H9 (cell line): ENCODE measurements around the gene ZDHHC9. TPM values are rescaled to one million over a fixed set of nuclear protein-coding genes. Genes with fewer than 3 reads are reported as not detected.

ENCODE experiments used
- DNase-seq: peaks from one replicate; pipeline ENCODE4 v3.0.0-alpha.2; 2017
- H2AFZ ChIP-seq: one replicate; pipeline ENCODE4 v1.6.1; 2013; ENCODE audit warnings: mild to moderate bottlenecking, low read length, control low read depth, moderate library complexity
- H2AK5ac ChIP-seq: 2 replicates; pipeline ENCODE4 v1.6.1; 2013; ENCODE audit warnings: low read length, control low read depth, mixed read lengths; ENCODE audit not compliant: insufficient read length
- H2BK120ac ChIP-seq: one replicate; pipeline ENCODE4 v1.6.1; 2013; ENCODE audit warnings: low read depth, mild to moderate bottlenecking, low read length, control low read depth, inconsistent platforms; ENCODE audit not compliant: poor library complexity, severe bottlenecking
- H2BK12ac ChIP-seq: 2 replicates; pipeline ENCODE4 v1.6.1; 2013; ENCODE audit warnings: low read length, control low read depth, mixed read lengths, low read depth; ENCODE audit not compliant: insufficient read length
- H2BK15ac ChIP-seq: 2 replicates; pipeline ENCODE4 v1.6.1; 2013; ENCODE audit warnings: low read depth, low read length, control low read depth
- H2BK20ac ChIP-seq: one replicate; pipeline ENCODE4 v1.6.1; 2013; ENCODE audit warnings: low read depth, mild to moderate bottlenecking, low read length, control low read depth, inconsistent platforms; ENCODE audit not compliant: poor library complexity, severe bottlenecking
- H2BK5ac ChIP-seq: 2 replicates; pipeline ENCODE4 v1.6.1; 2013; ENCODE audit warnings: low read length, control low read depth, mixed read lengths; ENCODE audit not compliant: insufficient read length
- H3K14ac ChIP-seq: 2 replicates; pipeline ENCODE4 v1.6.1; 2013; ENCODE audit warnings: low read length, control low read depth; ENCODE audit not compliant: insufficient read depth
- H3K18ac ChIP-seq: 2 replicates; pipeline ENCODE4 v1.6.1; 2013; ENCODE audit warnings: low read depth, mild to moderate bottlenecking, mixed read lengths, low read length, control low read depth; ENCODE audit not compliant: insufficient read length
- H3K23ac ChIP-seq: 2 replicates; pipeline ENCODE4 v1.6.1; 2013; ENCODE audit warnings: low read length, control low read depth, mixed read lengths, low read depth; ENCODE audit not compliant: insufficient read length
- H3K23me2 ChIP-seq: 2 replicates; pipeline ENCODE4 v1.6.1; 2013; ENCODE audit warnings: low read depth, mild to moderate bottlenecking, mixed read lengths, low read length, control low read depth; ENCODE audit not compliant: insufficient read length, poor library complexity, severe bottlenecking
- H3K27ac ChIP-seq: 2 replicates; pipeline ENCODE4 v1.5.1; 2013; ENCODE audit warnings: low read length, control low read depth, mixed read lengths, low read depth; ENCODE audit not compliant: insufficient read length
- H3K27me3 ChIP-seq: 2 replicates; pipeline ENCODE4 v1.6.1; 2013; ENCODE audit warnings: low read length, control low read depth, inconsistent platforms; ENCODE audit not compliant: insufficient read depth
- H3K4ac ChIP-seq: 2 replicates; pipeline ENCODE4 v1.6.1; 2013; ENCODE audit warnings: low read depth, mild to moderate bottlenecking, control low read depth, inconsistent platforms, low read length, moderate library complexity
- H3K4me1 ChIP-seq: 2 replicates; pipeline ENCODE4 v1.6.1; 2013; ENCODE audit warnings: low read length, control low read depth, inconsistent platforms; ENCODE audit not compliant: insufficient read depth
- H3K4me2 ChIP-seq: 2 replicates; pipeline ENCODE4 v1.6.1; 2013; ENCODE audit warnings: low read length, control low read depth, mixed read lengths; ENCODE audit not compliant: insufficient read length, insufficient read depth
- H3K56ac ChIP-seq: 2 replicates; pipeline ENCODE4 v1.6.1; 2013; ENCODE audit warnings: low read depth, mild to moderate bottlenecking, mixed read lengths, low read length, control low read depth; ENCODE audit not compliant: insufficient read length
- H3K79me1 ChIP-seq: 2 replicates; pipeline ENCODE4 v1.6.1; 2013; ENCODE audit warnings: low read depth, mild to moderate bottlenecking, moderate library complexity, low read length, control low read depth, inconsistent platforms; ENCODE audit not compliant: insufficient read depth, poor library complexity, severe bottlenecking
- H3K79me2 ChIP-seq: 2 replicates; pipeline ENCODE4 v1.6.1; 2013; ENCODE audit warnings: low read length, control low read depth, inconsistent platforms; ENCODE audit not compliant: insufficient read depth
- H3K9ac ChIP-seq: 2 replicates; pipeline ENCODE4 v1.6.1; 2013; ENCODE audit warnings: low read length, control low read depth, mixed read lengths; ENCODE audit not compliant: insufficient read length; ENCODE audit errors: extremely low read depth
- H3K9me3 ChIP-seq: one replicate; pipeline ENCODE4 v1.6.1; 2013; ENCODE audit warnings: low read depth, low read length, inconsistent platforms; ENCODE audit not compliant: control insufficient read depth
- H3T11ph ChIP-seq: one replicate; pipeline ENCODE4 v1.6.1; 2013; ENCODE audit warnings: mild to moderate bottlenecking, low read length, control low read depth, inconsistent platforms
- H4K20me1 ChIP-seq: one replicate; pipeline ENCODE4 v1.6.1; 2013; ENCODE audit not compliant: control insufficient read depth, insufficient read length, insufficient read depth
- H4K5ac ChIP-seq: 2 replicates; pipeline ENCODE4 v1.6.1; 2013; ENCODE audit warnings: low read depth, mild to moderate bottlenecking, mixed read lengths, low read length, control low read depth; ENCODE audit not compliant: insufficient read length
- H4K8ac ChIP-seq: replicated peaks from 2 replicates; pipeline ENCODE4 v1.6.1; 2013; ENCODE audit warnings: low read length, control low read depth, mixed read lengths, low read depth; ENCODE audit not compliant: insufficient read length
- H4K91ac ChIP-seq: 2 replicates; pipeline ENCODE4 v1.6.1; 2013; ENCODE audit warnings: low read depth, mild to moderate bottlenecking, moderate library complexity, mixed read lengths, low read length, control low read depth; ENCODE audit not compliant: insufficient read length
- H3K27ac Mint-ChIP-seq, 3 experiments: 2 replicates in 2 of 3; 3 replicates in 1 of 3; pipeline ENCODE4 v1.8.0; 2020 to 2021; ENCODE audit warnings: mixed read lengths in 3 of 3, mild to moderate bottlenecking in 1 of 3, moderate library complexity in 1 of 3
- H3K27me3 Mint-ChIP-seq: 2 replicates; pipeline ENCODE4 v1.8.0; 2021; ENCODE audit warnings: low read depth, mild to moderate bottlenecking, moderate library complexity, mixed read lengths
- H3K36me3 Mint-ChIP-seq, 3 experiments: 2 replicates in 2 of 3; 3 replicates in 1 of 3; pipeline ENCODE4 v1.8.0; 2020 to 2021; ENCODE audit warnings: low read depth in 3 of 3, mixed read lengths in 3 of 3; ENCODE audit not compliant: insufficient read depth in 1 of 3
- H3K4me1 Mint-ChIP-seq, 2 experiments: 2 replicates each; pipeline ENCODE4 v1.8.0; 2020; ENCODE audit warnings: mixed read lengths in 2 of 2
- H3K4me3 Mint-ChIP-seq, 2 experiments: 2 replicates in 1 of 2; 3 replicates in 1 of 2; pipeline ENCODE4 v1.8.0; 2020 to 2021; ENCODE audit warnings: mild to moderate bottlenecking in 2 of 2, mixed read lengths in 2 of 2, moderate library complexity in 1 of 2
- H3K9me3 Mint-ChIP-seq, 2 experiments: 2 replicates in 1 of 2; 3 replicates in 1 of 2; pipeline ENCODE4 v1.8.0; 2020; ENCODE audit warnings: mild to moderate bottlenecking in 2 of 2, mixed read lengths in 2 of 2, moderate library complexity in 1 of 2
- CTCF ChIP-seq: fragments of 200-600 bp; sonication (generic); conservative IDR thresholded peaks from 3 replicates; pipeline ENCODE4 v1.8.0; 2021; ENCODE audit warnings: antibody characterized with exemption, mild to moderate bottlenecking
- WGBS: extraction: QIAGEN DNeasy Blood & Tissue Kit; methylation state at CpG from one replicate; pipeline ENCODE4 v1.1.7; 2013; ENCODE audit warnings: missing lambda C conversion rate, low lambda C conversion rate, mixed read lengths; ENCODE audit not compliant: insufficient read length; ENCODE audit errors: extremely low coverage; 5-methylcytosine and 5-hydroxymethylcytosine counted together
- total RNA-seq: library from RNA; stranded (reverse); gene quantifications from 2 replicates; pipeline ENCODE4 v1.2.1, GENCODE V29; 2021

The ZDHHC9 gene
- total RNA-seq, 1 experiment from 2014 or later = 21.0 TPM

- Mint-ChIP-seq H3K9me3 (peaks cover 0 to 45% of the 10 kb centered on the region in 2 experiments; a peak in 2 of 5 replicates), H3K27ac (no peak overlapping the region; a peak in 1 of 7 replicates), H3K4me1 (no peaks in the 10 kb centered on the region), H3K36me3 (peaks cover 25 to 37% (median 31%) of the 10 kb centered on the region in 3 experiments), H3K27me3 (no peaks in the 10 kb centered on the region; the same call in 1 of the 2 replicates), H3K4me3 (no peak overlapping the region)
- H3T11ph ChIP-seq = no peak overlapping the region
- H3K14ac ChIP-seq = no peak overlapping the region
- H3K9ac ChIP-seq = no peak overlapping the region
- WGBS = no CpG with 5 or more reads among the region's 4 CpGs
- no peak for TF ChIP-seq CTCF
- H4K91ac ChIP-seq = no peak overlapping the region
- H3K27ac ChIP-seq = no peak overlapping the region
- no peak overlapping the region for H4K8ac ChIP-seq
- H3K4me2 ChIP-seq = no peak overlapping the region
- H3K4ac ChIP-seq = no peak overlapping the region
- DNase-seq = no peak
- H2AFZ ChIP-seq = no peak overlapping the region
- H3K9me3 ChIP-seq = no peaks in the 10 kb centered on the region
- no peak overlapping the region for H2BK120ac ChIP-seq
- no peaks in the 10 kb centered on the region for H3K79me2 ChIP-seq
- no peak overlapping the region for H4K5ac ChIP-seq
- H4K20me1 ChIP-seq = no peaks in the 10 kb centered on the region
- H3K4me1 ChIP-seq = no peaks in the 10 kb centered on the region
- no peak overlapping the region for H2BK20ac ChIP-seq
- no peak overlapping the region for H3K56ac ChIP-seq
- no peak overlapping the region for H3K23ac ChIP-seq
- H2BK12ac ChIP-seq = no peak overlapping the region
- no peak overlapping the region for H3K18ac ChIP-seq
- no peaks in the 10 kb centered on the region for H3K23me2 ChIP-seq
- no peak overlapping the region for H2BK5ac ChIP-seq
- no peak overlapping the region for H2BK15ac ChIP-seq
- H3K27me3 ChIP-seq = no peaks in the 10 kb centered on the region
- no peak overlapping the region for H2AK5ac ChIP-seq
- no peaks in the 10 kb centered on the region for H3K79me1 ChIP-seq
Measured at GRCh38 chrX:129804806-129805205, 38.9 kb downstream of the ZDHHC9 start.
